Muscle layer of duodenum (tissue), 2 donors: ENCODE measurements around the gene HSPB8.

Experiments
- H3K27ac ChIP-seq: one replicate; pipeline ENCODE4 v1.7.0; 2013; ENCODE audit warnings: mild to moderate bottlenecking, low read length
- H3K27me3 ChIP-seq: one replicate; pipeline ENCODE4 v1.7.0; 2013; ENCODE audit warnings: low read depth, mild to moderate bottlenecking, control low read depth, low read length
- H3K36me3 ChIP-seq, 2 donors: one replicate each; pipeline ENCODE4 v1.7.0; 2013; ENCODE audit warnings: low read length in 2 of 2, control low read depth in 1 of 2, mild to moderate bottlenecking in 1 of 2; ENCODE audit not compliant: insufficient read depth in 2 of 2, control insufficient read depth in 1 of 2
- H3K4me1 ChIP-seq, 2 donors: one replicate each; pipeline ENCODE4 v1.7.0; 2013; ENCODE audit warnings: low read length in 2 of 2, mild to moderate bottlenecking in 2 of 2, control low read depth in 1 of 2, moderate library complexity in 1 of 2; ENCODE audit not compliant: insufficient read depth in 2 of 2, control insufficient read depth in 1 of 2
- H3K4me3 ChIP-seq, 2 donors: one replicate each; pipeline ENCODE4 v1.7.0; 2013; ENCODE audit warnings: low read length in 2 of 2, low read depth in 1 of 2, mild to moderate bottlenecking in 1 of 2
- H3K9me3 ChIP-seq, 2 donors: one replicate each; pipeline ENCODE4 v1.7.0; 2013; ENCODE audit warnings: low read length in 2 of 2, control low read depth in 1 of 2, mild to moderate bottlenecking in 1 of 2; ENCODE audit not compliant: control insufficient read depth in 1 of 2
- donor health status: healthy.

The HSPB8 gene

DNA sequence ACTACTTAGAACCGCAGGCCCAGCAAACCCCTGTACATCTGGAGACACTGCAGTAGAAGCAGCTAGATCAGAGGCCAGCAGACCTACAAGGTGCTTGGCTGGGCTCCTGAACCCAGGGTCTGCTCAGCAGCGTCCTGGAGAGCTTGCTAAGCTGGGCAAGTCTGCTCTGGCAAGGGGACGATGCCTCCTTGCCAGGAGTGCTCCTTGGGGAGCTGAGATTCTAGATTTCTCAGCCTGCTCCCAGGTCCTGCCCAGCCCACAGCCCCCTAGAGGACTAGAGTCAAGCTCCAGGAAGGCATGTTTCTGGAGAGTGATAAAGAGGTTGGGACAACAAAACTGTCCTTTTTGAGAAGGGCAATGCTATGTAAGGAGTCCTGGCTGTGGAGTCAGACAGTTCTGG is 60.3 kb downstream of the HSPB8 start:
- no peaks in the 10 kb centered on the region for H3K36me3 ChIP-seq
- no peaks in the 10 kb centered on the region for H3K4me1 ChIP-seq

GRCh38 chr12:119241049-119241448 is 62.3 kb downstream of the HSPB8 start:
- Histone ChIP-seq H3K4me1 (no peaks in the 10 kb centered on the region), H3K27me3 (no peaks in the 10 kb centered on the region), H3K27ac (no peak overlapping the region), H3K9me3 (no peaks in the 10 kb centered on the region), H3K4me3 (no peak overlapping the region), H3K36me3 (no peaks in the 10 kb centered on the region)

More for the DNA sequence above, 60.3 kb downstream of the HSPB8 start:
- no peaks in the 10 kb centered on the region for H3K9me3 ChIP-seq
- H3K27me3 ChIP-seq: no peaks in the 10 kb centered on the region
- no peak overlapping the region for H3K27ac ChIP-seq
- no peak overlapping the region for H3K4me3 ChIP-seq

DNA sequence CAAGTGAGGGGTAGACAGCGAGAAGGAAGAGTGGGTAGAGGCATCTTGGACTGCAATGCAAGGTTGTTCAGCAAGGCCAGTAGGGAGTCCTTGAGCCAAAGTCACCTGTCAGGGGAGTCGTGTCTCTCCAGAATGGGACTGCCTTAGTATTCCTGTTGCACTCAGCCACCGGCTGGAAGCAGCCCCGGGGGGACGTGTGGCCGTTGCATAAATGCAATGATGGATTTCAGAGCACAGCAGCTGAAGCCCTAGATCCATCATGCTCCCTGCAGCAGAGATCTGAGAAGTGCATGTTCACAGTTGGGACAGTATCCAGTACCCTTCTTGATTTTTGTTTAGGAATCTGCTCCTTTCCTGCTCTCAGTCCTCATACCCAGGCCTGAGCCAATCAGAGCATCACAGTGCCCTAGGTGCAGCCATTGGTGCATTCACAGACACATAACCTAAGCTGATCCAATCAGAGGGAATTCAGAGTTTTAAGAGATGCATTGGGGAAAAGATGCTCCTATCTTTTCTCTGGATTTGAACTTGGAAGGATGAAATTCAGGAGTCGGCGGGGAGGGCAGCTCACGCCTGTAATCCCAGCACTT is 62.9 kb downstream of the HSPB8 start:
- H3K27ac ChIP-seq: no peak overlapping the region
- H3K36me3 ChIP-seq: no peaks in the 10 kb centered on the region
- H3K27me3 ChIP-seq: no peaks in the 10 kb centered on the region
- no peak overlapping the region for H3K4me3 ChIP-seq
- H3K4me1 ChIP-seq: no peaks in the 10 kb centered on the region
- no peaks in the 10 kb centered on the region for H3K9me3 ChIP-seq
